Type B pancreatic cell (in vitro differentiated cells): Measurements from ENCODE around the gene TAS1R3. TPM values are rescaled to one million over a fixed set of nuclear protein-coding genes. Genes with fewer than 3 reads are reported as not detected.

Source experiments
- DNase-seq: peaks from one replicate; pipeline ENCODE4 v3.0.0; 2021; ENCODE audit warnings: mixed read lengths; ENCODE audit not compliant: unreplicated experiment; ENCODE audit errors: extremely low spot score
- H3K27ac Mint-ChIP-seq: 2 replicates; pipeline ENCODE4 v1.8.0; 2021; ENCODE audit warnings: mild to moderate bottlenecking, mixed read lengths
- H3K27me3 Mint-ChIP-seq: 2 replicates; pipeline ENCODE4 v1.8.0; 2021; ENCODE audit warnings: mixed read lengths
- H3K36me3 Mint-ChIP-seq: 2 replicates; pipeline ENCODE4 v1.8.0; 2021; ENCODE audit warnings: mixed read lengths
- H3K4me1 Mint-ChIP-seq: one replicate; pipeline ENCODE4 v1.8.0; 2021; ENCODE audit warnings: mixed read lengths; ENCODE audit not compliant: unreplicated experiment
- H3K4me3 Mint-ChIP-seq: 2 replicates; pipeline ENCODE4 v1.8.0; 2021; ENCODE audit warnings: mild to moderate bottlenecking, mixed read lengths
- H3K9me3 Mint-ChIP-seq: 2 replicates; pipeline ENCODE4 v1.8.0; 2021; ENCODE audit warnings: mixed read lengths
- CTCF ChIP-seq: fragments of 200-600 bp; sonication (generic); conservative IDR thresholded peaks from 2 replicates; pipeline ENCODE4 v1.5.0; 2021; ENCODE audit warnings: antibody characterized with exemption, mild to moderate bottlenecking
- total RNA-seq: library from RNA; stranded (reverse); gene quantifications from 2 replicates; pipeline ENCODE4 v1.2.1, GENCODE V29; 2021; ENCODE audit warnings: low replicate concordance

Gene TAS1R3
- total RNA-seq, 1 donor from 2014 or later = 0.89 TPM

GRCh38 chr1:1354271-1355247 is 23.5 kb downstream of the TAS1R3 start:
- H3K27ac Mint-ChIP-seq = no peak overlapping the region
- no peak for TF ChIP-seq CTCF
- H3K27me3 Mint-ChIP-seq = peaks cover 8% of the 10 kb centered on the region
- H3K4me3 Mint-ChIP-seq = peak overlapping the region; percentile 57
- peaks cover 13% of the 10 kb centered on the region for H3K4me1 Mint-ChIP-seq
- H3K36me3 Mint-ChIP-seq = no peaks in the 10 kb centered on the region
- no peaks in the 10 kb centered on the region for H3K9me3 Mint-ChIP-seq
- DNase-seq = no peak

- DNase-seq = no peak
- no peak overlapping the region for H3K4me3 Mint-ChIP-seq
- H3K27me3 Mint-ChIP-seq = peaks cover 8% of the 10 kb centered on the region
- no peak overlapping the region for H3K27ac Mint-ChIP-seq
- H3K4me1 Mint-ChIP-seq = peaks cover 13% of the 10 kb centered on the region
- H3K36me3 Mint-ChIP-seq = no peaks in the 10 kb centered on the region
- no peak for TF ChIP-seq CTCF
- no peaks in the 10 kb centered on the region for H3K9me3 Mint-ChIP-seq
These were observed 24.3 kb downstream of the TAS1R3 start for GRCh38 chr1:1355416-1355815.

DNA sequence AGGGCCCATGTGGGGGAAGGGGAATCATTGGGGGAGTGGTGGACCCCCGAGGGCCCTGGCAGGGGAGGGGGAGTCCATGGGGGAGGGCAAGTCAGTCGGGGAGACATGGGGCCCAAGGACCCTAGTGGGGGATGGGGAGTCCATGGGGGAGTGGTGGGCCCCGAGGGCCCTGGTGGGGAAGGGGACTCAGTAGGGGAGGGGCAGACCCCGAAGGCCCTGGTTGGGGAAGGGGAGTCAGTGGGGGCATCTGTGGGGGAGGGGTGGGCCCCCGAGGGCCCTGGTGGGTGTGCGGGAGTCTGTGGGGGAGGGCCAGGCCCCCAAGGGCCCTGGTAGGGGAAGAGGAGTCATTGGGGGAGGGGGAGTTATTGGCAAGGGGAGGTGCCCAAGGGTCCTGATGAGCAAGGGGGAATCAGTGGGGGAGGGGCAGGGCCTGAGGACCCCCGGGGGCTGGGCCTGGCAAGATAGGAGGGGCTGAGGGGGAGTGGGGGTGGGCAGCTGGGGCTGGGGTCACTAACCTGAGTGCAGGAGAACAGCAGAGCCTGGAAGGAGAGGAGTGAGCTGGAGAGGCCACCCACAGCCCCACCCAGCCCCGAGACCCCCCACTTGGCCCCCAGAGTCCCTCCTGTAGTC is 25.2 kb downstream of the TAS1R3 start:
- Mint-ChIP-seq H3K36me3 (no peaks in the 10 kb centered on the region), H3K27ac (no peak overlapping the region), H3K27me3 (peaks cover 8% of the 10 kb centered on the region), H3K4me1 (peaks cover 20% of the 10 kb centered on the region), H3K9me3 (no peaks in the 10 kb centered on the region), H3K4me3 (no peak overlapping the region)
- no peak for DNase-seq
- TF ChIP-seq CTCF = no peak

DNA sequence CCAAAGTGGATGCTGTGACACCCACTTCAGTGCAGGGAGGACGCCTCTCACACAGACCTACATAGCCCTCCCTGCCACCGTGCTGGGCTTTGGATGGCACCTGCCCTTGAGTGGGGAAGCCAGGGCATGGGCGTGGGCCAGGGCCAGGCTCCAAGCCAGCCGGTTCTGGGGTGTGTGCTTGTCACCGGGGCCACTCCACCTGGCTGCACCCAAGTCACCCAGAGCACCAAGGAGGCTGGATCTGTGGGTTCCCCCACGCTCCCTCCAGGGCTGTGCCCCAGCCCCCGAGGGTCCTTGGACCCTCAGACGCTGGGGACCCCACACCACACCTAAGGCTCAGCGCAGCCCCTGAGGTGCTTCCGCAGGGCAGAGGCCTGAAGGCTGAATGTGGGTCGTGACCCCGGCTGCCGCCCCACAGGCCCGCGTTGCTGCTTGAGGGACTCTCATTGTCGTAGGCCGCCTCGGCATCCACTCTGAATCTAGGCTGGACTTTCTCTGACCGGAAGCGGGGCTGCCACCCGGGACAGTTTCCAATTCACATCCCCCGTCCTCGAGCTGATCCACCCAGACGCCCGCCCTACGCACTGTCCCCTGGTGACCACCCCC is 25.8 kb downstream of the TAS1R3 start:
- Mint-ChIP-seq H3K36me3 (no peaks in the 10 kb centered on the region), H3K4me3 (peak overlapping the region; percentile 86)

More for the DNA sequence above, 25.8 kb downstream of the TAS1R3 start:
- Mint-ChIP-seq H3K4me1 (peaks cover 21% of the 10 kb centered on the region), H3K27me3 (peaks cover 8% of the 10 kb centered on the region), H3K27ac (peak overlapping the region; percentile 78), H3K9me3 (no peaks in the 10 kb centered on the region)
- DNase-seq = no peak
- TF ChIP-seq CTCF = no peak
